ENCODE results near the gene CNN2.

DNA sequence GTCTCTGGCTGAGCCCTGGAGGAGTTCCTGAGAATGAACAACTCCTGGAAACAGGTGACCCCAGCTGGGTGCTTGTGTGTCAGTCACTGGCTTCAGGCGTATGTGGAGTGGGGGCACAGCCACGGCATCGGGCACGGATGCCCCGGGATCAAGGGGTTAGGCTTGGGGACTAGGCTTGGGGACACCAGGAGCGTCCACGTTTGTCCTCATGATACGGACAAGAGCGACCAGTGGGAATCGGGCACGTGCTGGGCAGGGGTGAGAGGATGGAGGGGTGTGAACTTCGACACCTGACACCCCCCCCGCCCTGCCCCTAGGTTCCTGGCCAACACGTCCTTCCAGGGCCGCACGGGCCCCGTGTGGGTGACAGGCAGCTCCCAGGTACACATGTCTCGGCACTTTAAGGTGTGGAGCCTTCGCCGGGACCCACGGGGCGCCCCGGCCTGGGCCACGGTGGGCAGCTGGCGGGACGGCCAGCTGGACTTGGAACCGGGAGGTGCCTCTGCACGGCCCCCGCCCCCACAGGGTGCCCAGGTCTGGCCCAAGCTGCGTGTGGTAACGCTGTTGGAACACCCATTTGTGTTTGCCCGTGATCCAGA, 22.1 kb upstream of the CNN2 start:
- TF ChIP-seq GATA2 (IDR thresholded peaks at IDR 0.05; ENCODE audit: low read depth, low read length), result no peak
- TF ChIP-seq GATA3 (IDR thresholded peaks at IDR 0.05; ENCODE audit: low read depth, low read length), result no peak
